ENCODE results near the gene CACFD1. TPM values are rescaled to one million over a fixed set of nuclear protein-coding genes. Genes with fewer than 3 reads are reported as not detected.

CACFD1 gene
- polyA plus RNA-seq, 1 donor from 2014 or later: 75.4 TPM

GRCh38 chr9:133519693-133520092, 59.9 kb downstream of the CACFD1 start:
- Histone ChIP-seq H3K27me3 (ENCODE audit: insufficient read depth, low read depth, low read length) (no peaks in the 10 kb centered on the region), H4K20me1 (ENCODE audit: insufficient read depth) (no peaks in the 10 kb centered on the region), H3K27ac (ENCODE audit: low read length) (no peak overlapping the region), H3F3A (ENCODE audit: insufficient read depth, low read length, poor library complexity, severe bottlenecking) (no peaks in the 10 kb centered on the region), H3K9me2 (ENCODE audit: insufficient read depth, low read length) (no peaks in the 10 kb centered on the region), H3K79me2 (replicated peaks; ENCODE audit: insufficient read depth, low read length) (no peaks in the 10 kb centered on the region), H3K36me3 (ENCODE audit: insufficient read depth, low read length) (no peaks in the 10 kb centered on the region), H3K4me2 (ENCODE audit: low read length) (no peak overlapping the region), H3K9me3 (ENCODE audit: low read length) (no peaks in the 10 kb centered on the region), H3K4me3 (ENCODE audit: low read length) (no peak overlapping the region), H2AFZ (ENCODE audit: low read depth, low read length) (no peak overlapping the region), H3K9ac (ENCODE audit: low read length) (no peak overlapping the region)
- TF ChIP-seq MXI1 (conservative IDR thresholded peaks at IDR 0.05; ENCODE audit: poor library complexity, severe bottlenecking) (no peak), RAD21 (conservative IDR thresholded peaks at IDR 0.05) (no peak), EP300 (conservative IDR thresholded peaks at IDR 0.05; ENCODE audit: poor library complexity, severe bottlenecking) (no peak), POLR2AphosphoS5 (IDR thresholded peaks at IDR 0.05) (no peak), EZH2 (IDR thresholded peaks at IDR 0.05; ENCODE audit: borderline replicate concordance, insufficient read depth, low read length, poor library complexity, severe bottlenecking) (no peak), SMC3 (conservative IDR thresholded peaks at IDR 0.05; ENCODE audit: poor library complexity) (no peak), TAF1 (IDR thresholded peaks at IDR 0.05; ENCODE audit: low read depth) (no peak)
- TF ChIP-seq, protein P1, sequence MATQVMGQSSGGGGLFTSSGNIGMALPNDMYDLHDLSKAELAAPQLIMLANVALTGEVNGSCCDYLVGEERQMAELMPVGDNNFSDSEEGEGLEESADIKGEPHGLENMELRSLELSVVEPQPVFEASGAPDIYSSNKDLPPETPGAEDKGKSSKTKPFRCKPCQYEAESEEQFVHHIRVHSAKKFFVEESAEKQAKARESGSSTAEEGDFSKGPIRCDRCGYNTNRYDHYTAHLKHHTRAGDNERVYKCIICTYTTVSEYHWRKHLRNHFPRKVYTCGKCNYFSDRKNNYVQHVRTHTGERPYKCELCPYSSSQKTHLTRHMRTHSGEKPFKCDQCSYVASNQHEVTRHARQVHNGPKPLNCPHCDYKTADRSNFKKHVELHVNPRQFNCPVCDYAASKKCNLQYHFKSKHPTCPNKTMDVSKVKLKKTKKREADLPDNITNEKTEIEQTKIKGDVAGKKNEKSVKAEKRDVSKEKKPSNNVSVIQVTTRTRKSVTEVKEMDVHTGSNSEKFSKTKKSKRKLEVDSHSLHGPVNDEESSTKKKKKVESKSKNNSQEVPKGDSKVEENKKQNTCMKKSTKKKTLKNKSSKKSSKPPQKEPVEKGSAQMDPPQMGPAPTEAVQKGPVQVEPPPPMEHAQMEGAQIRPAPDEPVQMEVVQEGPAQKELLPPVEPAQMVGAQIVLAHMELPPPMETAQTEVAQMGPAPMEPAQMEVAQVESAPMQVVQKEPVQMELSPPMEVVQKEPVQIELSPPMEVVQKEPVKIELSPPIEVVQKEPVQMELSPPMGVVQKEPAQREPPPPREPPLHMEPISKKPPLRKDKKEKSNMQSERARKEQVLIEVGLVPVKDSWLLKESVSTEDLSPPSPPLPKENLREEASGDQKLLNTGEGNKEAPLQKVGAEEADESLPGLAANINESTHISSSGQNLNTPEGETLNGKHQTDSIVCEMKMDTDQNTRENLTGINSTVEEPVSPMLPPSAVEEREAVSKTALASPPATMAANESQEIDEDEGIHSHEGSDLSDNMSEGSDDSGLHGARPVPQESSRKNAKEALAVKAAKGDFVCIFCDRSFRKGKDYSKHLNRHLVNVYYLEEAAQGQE (IDR thresholded peaks at IDR 0.05; ENCODE audit: borderline replicate concordance): no peak
- TF ChIP-seq, protein P2, sequence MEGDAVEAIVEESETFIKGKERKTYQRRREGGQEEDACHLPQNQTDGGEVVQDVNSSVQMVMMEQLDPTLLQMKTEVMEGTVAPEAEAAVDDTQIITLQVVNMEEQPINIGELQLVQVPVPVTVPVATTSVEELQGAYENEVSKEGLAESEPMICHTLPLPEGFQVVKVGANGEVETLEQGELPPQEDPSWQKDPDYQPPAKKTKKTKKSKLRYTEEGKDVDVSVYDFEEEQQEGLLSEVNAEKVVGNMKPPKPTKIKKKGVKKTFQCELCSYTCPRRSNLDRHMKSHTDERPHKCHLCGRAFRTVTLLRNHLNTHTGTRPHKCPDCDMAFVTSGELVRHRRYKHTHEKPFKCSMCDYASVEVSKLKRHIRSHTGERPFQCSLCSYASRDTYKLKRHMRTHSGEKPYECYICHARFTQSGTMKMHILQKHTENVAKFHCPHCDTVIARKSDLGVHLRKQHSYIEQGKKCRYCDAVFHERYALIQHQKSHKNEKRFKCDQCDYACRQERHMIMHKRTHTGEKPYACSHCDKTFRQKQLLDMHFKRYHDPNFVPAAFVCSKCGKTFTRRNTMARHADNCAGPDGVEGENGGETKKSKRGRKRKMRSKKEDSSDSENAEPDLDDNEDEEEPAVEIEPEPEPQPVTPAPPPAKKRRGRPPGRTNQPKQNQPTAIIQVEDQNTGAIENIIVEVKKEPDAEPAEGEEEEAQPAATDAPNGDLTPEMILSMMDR (IDR thresholded peaks at IDR 0.05; ENCODE audit: poor library complexity, severe bottlenecking): no peak

DNA sequence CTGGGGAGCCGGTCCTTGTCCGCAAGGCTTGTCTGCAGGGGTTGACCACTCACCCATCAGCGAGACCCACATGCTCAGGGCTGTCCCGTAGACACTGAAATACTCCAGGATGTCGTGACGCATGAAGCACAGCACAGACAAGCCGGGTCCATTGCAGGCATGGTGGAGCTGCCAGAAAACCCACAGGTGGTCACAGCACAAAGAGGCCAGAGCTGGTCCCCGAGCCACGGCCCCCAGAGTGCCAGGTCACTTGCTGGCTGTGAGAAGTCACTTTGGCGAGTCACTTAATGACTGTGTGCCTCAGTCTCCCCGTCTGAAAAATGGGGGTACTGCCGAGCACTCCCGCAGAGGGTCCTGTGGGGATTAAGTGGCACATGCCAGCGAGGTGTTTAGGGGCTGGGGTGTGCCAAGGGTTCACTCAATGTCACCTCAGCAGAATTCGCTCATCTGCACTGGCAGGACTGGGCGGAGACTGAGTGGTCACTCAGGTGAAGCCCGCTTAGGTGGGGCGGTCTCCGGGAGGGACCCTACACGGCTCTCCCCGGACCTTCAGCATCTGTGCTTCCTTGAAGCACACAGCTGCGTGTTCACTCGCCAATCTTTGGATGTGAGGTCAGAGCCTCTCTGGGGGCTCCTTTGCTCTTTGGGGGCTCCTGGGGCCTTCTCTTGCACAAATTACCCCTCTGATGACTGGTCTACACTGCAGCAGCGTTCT, 60.5 kb downstream of the CACFD1 start:
- no peak overlapping the region for H3K4me3 ChIP-seq (ENCODE audit: low read length)
- no peak overlapping the region for H3K27ac ChIP-seq (ENCODE audit: low read length)
- H3K9ac ChIP-seq (ENCODE audit: low read length): no peak overlapping the region
- H3K9me3 ChIP-seq (ENCODE audit: low read length): no peaks in the 10 kb centered on the region
- no peaks in the 10 kb centered on the region for H3K9me2 ChIP-seq (ENCODE audit: insufficient read depth, low read length)
- no peaks in the 10 kb centered on the region for H3K27me3 ChIP-seq (ENCODE audit: insufficient read depth, low read depth, low read length)
- no peaks in the 10 kb centered on the region for H4K20me1 ChIP-seq (ENCODE audit: insufficient read depth)
- no peak overlapping the region for H2AFZ ChIP-seq (ENCODE audit: low read depth, low read length)
- TF ChIP-seq RAD21 (conservative IDR thresholded peaks at IDR 0.05): no peak
- no peak for TF ChIP-seq EP300 (conservative IDR thresholded peaks at IDR 0.05; ENCODE audit: poor library complexity, severe bottlenecking)
- TF ChIP-seq SMC3 (conservative IDR thresholded peaks at IDR 0.05; ENCODE audit: poor library complexity): no peak
- TF ChIP-seq, protein P2 (IDR thresholded peaks at IDR 0.05; ENCODE audit: poor library complexity, severe bottlenecking): no peak
- no peak for TF ChIP-seq TAF1 (IDR thresholded peaks at IDR 0.05; ENCODE audit: low read depth)
- TF ChIP-seq, protein P1 (IDR thresholded peaks at IDR 0.05; ENCODE audit: borderline replicate concordance): no peak
- no peak for TF ChIP-seq EZH2 (IDR thresholded peaks at IDR 0.05; ENCODE audit: borderline replicate concordance, insufficient read depth, low read length, poor library complexity, severe bottlenecking)
- no peak for TF ChIP-seq POLR2AphosphoS5 (IDR thresholded peaks at IDR 0.05)
- TF ChIP-seq MXI1 (conservative IDR thresholded peaks at IDR 0.05; ENCODE audit: poor library complexity, severe bottlenecking): no peak
- no peaks in the 10 kb centered on the region for H3F3A ChIP-seq (ENCODE audit: insufficient read depth, low read length, poor library complexity, severe bottlenecking)
- H3K4me2 ChIP-seq (ENCODE audit: low read length): no peak overlapping the region
- H3K36me3 ChIP-seq (ENCODE audit: insufficient read depth, low read length): no peaks in the 10 kb centered on the region
- no peaks in the 10 kb centered on the region for H3K79me2 ChIP-seq (replicated peaks; ENCODE audit: insufficient read depth, low read length)
